ENCODE data around the gene TCTN2.

Gene TCTN2

DNA sequence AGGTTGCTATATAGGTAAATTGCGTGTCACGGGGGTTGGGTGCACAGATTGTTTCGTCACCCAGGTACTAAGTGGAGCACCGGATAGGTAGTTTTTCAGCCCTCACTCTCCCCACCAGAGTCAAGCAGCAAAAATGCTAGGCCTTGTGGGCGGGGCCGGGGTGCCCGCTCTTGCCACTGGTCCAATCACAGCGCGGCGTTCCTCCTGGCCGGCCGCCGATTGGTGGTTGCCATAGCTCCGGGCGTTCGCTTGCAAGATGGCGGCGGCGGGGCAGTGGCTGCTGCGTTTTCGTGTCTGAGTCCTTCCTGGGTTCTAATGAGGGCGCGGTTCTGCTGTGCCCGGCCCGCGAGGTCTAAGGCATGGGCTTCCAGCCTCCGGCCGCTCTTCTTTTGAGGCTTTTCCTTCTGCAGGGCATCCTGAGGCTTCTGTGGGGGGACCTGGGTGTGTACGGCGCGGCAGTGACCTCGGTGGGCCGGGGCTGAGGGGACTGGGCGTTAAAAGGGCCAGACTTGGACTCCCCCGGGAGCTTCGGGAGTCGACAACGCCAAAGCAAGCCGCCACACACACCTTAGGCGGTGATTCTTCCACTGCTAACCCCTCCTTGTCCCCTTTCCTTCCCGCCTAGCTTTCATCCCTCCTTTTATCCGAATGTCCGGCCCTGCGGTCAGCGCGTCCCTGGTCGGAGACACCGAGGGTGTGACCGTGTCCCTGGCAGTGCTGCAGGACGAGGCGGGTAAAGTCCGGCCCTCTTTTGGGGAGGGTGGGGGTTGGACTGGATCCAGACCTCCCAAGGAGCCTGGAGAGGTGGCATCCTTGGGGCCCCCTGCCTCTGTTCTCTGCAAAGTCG is at the start of gene TCTN2:
Gene TCTN2, plus strand, starts transcription at position 232 of the 847 bp plus-strand sequence. Its CDS starts 128 bp downstream, at position 360.
- peak; percentile 68 for DNase-seq (ENCODE audit: low read depth, low spot score)

DNA sequence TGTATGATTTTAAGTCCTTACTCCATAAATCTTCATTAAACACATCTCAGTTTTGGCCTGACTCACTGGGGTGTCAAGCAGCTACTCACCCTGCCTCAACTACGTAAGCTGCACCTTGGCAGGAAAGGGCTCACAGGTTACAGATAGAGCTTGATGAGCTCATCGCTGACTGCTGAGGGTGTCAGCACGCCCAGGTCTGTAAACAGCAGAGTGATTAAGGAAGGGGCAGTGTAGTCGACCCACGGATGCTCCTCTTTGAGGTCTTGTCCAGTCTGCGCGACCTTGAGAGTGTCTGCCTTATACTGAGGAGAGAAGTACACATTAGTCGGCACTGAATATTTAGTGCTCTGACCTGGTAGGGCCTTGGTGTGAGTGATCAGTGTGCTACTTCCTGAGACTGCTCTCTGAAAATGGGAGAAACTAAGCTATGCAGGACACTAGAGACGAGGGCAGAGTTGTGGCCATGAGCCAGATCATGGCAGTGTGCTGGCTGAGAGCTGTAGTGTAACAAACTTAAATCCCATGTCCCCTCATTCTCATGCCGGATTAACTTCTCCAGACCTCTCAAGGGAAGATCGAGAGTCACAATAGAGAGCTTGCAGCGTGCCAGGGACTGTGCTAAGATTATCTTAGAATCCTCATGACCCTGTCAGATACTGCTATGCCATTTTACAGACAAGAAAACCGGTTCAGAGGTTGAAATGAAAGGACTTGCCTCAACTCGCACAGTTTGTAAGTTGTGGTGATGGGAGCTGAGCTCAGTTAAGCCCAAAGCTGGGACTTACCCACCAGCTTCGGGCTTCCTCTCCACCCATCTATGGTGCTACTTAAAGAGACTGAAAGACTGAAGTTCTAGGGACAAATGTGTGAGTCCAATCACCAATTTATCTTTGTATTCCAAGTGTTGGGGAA is 49.0 kb upstream of the TCTN2 start:
- no peak for DNase-seq (ENCODE audit: low read depth, low spot score)

DNA sequence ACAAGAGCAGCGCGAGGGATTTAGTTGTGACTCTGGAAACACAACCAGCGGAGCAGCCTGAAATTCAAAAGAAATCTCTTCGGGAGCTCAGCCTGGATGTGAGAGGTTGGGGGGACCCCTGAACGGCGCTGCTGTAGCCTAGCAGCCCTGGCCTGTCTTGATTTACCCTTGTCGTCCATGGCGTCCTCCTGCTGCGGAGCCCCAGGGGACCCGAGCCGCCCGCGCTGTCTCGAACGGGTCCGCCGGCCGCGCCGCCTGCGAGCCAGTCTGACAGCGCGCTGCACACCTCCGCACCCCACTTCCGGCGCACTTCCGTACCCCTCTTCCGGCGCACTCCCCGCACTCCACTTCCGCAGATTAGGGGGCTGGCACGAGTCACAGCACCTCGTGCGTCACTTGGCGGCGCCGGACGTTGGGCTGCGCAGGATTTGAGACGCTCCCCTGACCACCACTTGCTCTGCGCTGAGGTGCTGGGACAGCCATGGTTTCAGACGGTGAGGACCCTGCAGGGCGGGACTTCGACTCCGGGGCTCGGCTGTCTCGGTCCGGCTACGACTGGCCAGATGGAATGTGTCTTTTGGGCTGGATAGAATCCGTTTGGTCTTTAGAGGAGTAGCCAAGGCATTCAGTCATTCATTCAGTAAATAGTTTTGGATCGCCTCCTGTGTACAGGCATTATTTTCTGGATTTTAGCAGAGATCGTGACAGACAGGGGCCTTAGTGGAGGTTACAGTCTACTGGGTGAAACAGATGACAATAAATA is 37.4 kb upstream of the TCTN2 start, which contains the start of the genes EIF2B1 and GTF2H3:
Gene EIF2B1, minus strand, starts transcription at position 308 of the 763 bp plus-strand sequence. Its CDS starts 129 bp downstream, at position 179.
Gene GTF2H3, plus strand, starts transcription at position 451 of the 763 bp plus-strand sequence. Its CDS starts 31 bp downstream, at position 482.
- peak; percentile 92 for DNase-seq (ENCODE audit: low read depth, low spot score)

DNA sequence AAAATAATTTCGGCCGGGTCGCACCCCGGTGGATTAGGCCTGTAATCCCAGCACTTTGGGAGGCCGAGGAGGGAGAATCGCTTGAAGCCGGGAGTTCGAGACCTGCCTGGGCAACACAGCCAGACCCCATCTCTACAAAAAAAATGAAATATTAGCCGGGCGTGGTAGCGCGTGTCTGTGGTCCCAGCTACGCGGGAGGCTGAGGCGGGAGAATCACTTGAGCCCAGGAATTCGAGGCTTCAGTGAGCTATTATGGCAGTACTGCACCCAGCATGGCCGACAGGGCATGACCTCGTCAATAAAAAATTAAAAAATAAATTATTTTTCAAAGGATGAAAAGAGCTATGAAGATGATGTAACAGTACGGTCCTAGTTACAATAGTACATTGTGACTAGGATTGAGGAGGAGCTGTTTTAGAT is 36.8 kb upstream of the TCTN2 start:
- DNase-seq (ENCODE audit: low read depth, low spot score) = no peak

DNA sequence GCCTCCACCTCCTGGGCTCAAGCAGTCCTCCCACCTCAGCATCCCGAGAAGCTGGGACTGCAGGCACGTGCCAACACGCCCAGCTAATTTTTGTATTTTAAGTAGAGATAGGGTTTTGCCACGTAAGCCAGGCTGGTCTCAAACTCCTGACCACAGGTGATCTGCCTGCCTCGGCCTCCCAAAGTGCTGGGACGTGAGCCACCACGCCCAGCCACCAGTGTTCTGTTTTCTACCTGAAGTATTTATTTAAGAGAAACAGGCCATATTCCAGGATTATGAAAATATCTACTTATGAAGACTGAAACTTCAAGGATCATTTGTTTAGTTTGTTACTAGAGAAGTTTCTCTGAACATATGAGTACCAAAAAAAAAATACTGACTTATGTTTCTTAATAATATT is 27.0 kb upstream of the TCTN2 start:
- DNase-seq (ENCODE audit: low read depth, low spot score) = no peak

DNA sequence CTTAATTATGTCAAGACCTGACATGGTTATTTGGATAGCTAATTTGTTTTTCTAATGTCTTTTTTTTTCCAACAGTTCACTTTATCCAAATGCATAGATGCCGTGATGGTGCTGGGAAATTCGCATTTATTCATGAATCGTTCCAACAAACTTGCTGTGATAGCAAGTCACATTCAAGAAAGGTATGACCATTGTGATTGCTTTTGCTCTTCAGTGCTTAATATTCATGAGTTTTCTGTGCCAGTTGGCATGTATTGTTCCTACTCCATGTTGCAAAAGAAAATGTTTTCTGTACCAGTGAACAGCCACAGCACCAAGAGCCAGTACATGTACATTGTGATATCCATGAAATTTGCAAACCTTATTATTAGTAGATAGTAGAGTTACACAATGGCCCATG is 25.5 kb upstream of the TCTN2 start:
- DNase-seq (ENCODE audit: low read depth, low spot score) = no peak

DNA sequence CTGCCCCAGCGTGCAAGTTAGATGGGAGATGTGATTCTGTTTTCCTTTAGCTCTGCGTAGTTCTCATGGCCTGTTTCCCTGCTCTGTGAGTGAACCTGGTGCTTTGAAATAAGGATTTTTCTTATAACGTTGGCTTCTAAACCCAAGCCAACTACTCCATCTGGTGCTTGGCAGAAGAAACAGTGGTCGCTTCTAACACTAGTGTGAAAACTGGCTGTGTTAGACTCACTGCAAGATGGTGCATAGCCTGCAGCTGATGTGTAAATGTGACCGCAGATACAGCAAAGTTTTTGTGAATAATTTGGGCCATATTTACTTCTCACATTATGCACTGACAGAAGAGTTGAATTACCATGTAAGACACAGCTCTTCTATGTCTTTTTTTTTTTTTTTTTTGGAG is 25.0 kb upstream of the TCTN2 start:
- DNase-seq (ENCODE audit: low read depth, low spot score) = no peak

DNA sequence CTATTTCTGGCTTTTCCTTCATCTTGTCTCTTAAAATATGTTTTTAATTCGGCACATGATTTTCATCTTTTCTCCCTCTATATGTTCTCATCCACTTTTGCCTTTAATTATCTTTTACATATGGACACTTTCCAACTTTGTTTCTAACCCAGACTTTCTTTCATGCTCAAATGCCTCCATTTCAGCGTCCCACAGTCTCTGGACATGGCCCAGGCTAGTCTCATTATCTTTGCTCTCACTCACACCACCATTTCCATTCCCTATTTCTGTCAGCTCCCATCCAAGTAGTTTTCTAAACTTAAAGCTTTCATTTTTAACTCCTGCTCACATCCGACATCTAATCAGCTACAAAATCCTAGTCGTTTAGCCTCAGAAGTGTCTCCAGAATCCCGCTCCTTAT is 22.5 kb upstream of the TCTN2 start:
- DNase-seq (ENCODE audit: low read depth, low spot score) = no peak

DNA sequence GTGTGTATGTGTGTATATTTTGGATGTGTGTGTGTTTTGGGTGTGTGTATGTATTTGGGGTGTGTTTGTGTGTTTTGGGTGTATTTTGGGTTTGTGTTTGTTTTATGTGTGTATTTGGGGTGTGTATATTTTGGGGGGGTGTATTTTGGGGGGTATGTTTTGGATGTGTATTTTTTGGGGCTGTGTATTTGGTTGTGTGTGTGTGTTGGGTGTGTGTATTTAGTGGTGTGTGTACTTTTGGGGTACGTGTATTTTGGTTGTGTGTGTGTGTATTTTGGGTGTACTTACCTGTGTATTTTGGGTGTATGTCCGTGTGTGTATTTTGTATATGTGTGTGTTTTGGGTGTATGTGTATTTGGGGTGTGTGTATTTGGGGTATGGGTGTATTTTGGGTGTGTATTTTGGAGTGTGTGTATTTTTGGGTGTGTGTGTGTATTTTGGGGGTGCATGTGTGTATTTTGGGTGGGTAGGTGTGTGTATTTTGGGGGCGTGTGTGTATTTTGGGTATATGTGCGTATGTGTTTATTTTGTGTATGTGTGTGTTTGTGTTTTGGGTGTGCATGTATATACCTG is 16.7 kb upstream of the TCTN2 start:
- DNase-seq (ENCODE audit: low read depth, low spot score) = no peak

DNA sequence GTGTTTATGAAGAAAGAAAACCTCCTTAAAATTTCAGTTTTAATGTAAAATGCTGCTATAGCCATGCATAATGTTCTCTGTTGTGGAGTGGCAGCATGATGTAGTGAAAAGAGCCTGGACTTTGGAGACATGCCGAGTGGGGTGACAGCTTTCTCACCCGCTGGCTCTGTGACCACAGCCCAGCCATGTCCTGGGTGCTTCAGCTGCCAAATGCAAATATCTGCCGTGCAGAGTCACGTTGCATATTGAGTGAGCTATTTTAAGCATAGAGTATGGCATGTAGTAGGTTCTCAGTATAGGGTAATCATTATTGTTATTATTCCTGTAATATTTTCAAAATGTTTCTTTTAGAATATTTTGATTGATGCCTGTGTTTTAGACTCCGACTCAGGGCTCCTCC is 15.5 kb upstream of the TCTN2 start:
- no peak for DNase-seq (ENCODE audit: low read depth, low spot score)

DNA sequence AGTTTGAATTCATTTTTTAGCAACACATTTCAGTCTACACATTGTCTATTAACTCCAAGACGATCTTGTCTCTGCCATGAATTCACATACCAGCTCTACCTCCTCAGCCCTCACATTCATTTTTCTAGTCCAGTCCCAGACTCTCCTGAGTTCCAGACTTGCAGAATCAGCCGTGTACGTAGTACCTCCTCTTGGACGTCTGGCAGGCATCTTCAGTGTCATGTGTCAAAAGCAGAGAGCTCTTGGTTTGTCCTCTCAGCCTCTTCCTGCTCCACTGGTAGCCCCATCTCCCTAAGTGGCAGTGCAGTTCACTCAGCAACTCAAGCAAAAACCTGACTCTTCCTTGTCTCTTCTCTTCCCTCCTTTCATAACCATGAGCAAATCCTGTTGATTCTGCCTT is 14.5 kb upstream of the TCTN2 start:
- DNase-seq (ENCODE audit: low read depth, low spot score) = no peak

DNA sequence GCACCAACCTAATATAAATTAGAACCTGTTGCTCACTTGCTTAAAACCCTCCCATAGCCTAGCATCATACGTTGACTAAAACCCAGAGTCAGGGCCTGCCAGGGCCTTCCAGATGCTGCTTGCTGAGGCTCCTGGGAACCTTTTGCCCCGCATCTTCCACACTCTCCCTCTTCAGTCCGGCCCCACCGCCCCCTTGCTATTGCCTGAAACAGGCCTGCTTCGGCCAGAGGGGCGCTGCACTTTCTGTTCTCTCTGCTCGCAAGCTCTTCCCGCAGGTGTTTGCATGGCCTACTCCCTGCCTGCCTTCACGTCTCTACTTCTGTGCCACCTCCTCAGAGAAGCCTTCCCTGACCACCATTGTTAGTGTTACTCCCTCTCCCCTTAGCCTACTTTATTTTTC is 13.7 kb upstream of the TCTN2 start:
- no peak for DNase-seq (ENCODE audit: low read depth, low spot score)

DNA sequence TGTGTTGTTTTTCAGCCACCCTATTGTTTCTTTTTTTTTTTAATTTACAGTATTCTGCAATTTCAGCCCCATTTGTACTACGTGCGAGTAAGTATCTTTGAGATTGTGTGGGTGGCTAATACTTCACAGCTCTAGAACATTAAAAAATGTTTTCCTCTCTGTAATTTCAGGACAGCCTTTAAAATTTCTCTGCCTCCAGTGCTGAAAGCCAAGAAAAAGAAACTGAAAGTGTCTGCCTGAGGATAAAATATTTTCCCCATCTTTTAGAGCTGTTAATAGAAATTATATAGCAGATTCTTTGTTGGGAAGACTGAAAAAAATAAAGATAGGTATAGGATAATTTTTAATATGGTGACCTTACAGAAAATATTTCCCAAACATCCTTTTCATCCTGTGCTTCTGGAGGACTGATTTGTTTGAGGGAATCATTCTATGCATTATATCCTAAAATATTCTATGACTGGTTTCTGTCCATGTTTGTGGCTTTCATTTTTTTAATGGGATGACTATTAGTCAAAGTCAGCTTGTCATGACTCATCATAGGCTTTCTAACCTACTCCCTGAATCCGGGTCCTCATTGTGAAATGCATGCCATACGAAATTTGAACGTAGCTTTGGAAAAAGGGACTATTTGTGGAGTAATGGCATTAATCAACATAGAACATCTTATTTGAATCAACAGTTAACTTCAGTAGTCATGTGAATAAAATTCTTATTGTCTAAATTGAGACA is 10.8 kb upstream of the TCTN2 start:
- no peak for DNase-seq (ENCODE audit: low read depth, low spot score)

DNA sequence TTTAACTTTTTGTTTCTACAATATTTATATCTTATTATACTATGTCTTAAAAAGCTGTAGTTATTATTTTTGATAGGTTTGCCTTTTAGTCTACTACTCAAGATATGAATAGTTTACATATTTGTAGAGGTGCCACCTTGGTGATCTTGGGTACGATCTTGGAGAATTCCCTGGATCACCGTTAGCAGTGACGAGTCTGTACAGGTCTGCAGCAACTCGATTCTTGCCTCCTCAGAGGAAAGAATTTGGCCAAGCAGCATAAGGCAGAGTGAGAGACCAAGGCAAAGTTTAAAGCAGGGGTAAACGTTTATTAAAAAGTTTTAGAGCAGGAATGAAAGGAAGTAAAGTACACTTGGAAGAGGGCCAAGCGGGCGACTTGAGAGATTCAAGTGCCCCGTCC is 3.1 kb upstream of the TCTN2 start:
- DNase-seq (ENCODE audit: low read depth, low spot score) = no peak

DNA sequence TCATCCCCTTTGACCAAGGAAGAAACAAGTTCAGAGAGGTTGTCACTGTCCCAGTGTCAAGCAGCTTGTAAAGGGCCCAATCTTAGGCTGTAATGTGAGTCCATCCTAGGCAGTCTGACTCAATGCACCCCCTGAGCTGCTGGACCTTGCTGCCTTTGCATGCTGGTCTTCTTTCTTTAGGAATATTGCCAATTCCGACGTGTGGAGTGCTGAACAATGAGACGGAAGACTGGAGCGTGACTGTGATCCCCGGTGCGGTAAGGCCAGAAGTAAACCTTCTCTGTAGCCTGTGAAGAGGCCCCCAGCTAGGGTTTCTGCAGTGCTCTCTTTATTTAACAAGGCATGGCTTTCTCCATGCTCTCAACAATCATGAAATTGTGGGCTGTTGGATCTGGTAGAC is 963 bp downstream of the TCTN2 start:
- DNase-seq (ENCODE audit: low read depth, low spot score) = no peak

DNA sequence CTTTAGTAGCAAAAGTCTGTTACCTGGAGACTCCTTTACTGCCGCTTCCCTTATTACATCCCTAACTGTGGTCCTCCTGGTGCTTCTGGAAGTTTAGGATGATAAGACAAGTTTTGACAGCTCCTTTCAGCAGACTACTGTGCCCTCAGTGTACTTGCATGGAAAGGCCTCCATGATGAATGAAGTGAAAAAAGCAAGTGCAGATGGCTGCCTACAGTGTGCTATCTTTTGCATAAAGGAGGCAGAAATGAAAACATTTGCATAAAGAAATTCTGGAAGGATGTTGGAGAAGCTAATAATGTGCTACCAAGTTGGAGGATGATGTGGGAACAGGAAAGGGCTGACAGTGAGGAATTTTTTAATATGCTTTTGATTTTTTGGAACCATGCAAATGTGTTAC is 4.5 kb downstream of the TCTN2 start:
- DNase-seq (ENCODE audit: low read depth, low spot score) = no peak

DNA sequence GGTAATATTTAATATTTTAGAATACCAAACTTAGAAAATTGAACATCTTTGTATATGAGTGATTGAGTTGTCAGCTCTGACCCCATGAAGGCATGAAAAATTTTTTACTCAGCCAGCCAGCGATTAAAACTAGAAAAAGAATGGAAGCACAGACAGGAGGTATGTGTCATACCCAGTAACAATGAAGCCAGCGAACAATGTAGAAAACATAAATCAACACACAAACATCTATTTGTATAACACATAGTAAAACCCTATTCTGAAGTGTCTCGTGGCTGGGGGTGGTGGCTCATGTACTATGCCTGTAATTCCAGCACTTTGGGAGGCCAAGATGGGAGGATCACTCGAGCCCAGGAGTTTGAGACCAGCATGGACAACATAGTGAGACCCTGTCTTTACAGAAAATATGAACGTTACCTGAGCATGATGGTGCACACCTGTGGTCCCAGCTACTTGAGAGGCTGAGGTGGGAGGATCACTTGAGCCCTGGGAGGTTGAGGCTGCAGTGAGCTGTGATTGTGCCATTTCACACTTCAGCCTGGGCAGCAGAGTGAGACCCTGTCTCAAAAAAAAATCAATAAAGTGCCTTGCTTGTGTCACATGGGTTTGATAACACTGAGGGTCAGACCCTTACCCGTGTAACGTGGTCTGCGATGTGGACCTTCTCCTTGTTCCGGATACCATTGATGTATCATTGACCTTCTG is 5.9 kb downstream of the TCTN2 start:
- no peak for DNase-seq (ENCODE audit: low read depth, low spot score)

DNA sequence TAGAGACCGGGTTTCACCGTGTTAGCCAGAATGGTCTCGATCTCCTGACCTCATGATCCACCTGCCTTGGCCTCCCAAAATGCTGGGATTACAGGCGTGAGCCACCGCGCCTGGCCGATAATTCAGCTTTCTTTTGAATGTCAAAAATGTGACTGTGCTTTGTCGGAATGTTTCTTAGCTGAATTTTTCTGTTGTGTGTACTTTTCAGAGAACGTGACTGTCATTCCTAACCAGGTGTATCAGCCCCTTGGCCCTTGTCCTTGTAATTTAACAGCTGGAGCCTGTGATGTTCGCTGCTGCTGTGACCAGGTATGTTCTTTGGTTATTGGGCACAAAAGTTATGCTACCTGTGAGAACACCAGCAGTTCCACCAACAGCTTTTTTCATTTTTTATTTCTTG is 8.1 kb downstream of the TCTN2 start:
- DNase-seq (ENCODE audit: low read depth, low spot score) = no peak

DNA sequence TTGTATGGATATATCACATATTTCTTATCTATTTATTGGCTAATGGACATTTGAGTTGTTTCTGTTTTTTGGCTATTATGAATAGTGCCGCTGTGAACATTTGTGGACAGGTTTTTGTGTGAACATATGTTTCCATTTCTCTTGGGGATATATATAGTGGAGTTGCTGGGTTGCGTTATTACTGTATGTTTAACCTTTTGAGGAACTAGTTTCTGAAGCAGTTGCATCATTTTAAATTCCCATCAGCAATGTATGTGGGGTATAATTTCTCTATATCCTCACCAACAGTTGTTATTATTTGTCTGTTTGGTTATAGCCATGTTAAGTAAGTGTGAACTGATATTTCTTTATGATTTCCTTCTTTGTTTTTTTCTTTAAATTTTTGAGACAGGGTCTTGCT is 10.7 kb downstream of the TCTN2 start:
- no peak for DNase-seq (ENCODE audit: low read depth, low spot score)

DNA sequence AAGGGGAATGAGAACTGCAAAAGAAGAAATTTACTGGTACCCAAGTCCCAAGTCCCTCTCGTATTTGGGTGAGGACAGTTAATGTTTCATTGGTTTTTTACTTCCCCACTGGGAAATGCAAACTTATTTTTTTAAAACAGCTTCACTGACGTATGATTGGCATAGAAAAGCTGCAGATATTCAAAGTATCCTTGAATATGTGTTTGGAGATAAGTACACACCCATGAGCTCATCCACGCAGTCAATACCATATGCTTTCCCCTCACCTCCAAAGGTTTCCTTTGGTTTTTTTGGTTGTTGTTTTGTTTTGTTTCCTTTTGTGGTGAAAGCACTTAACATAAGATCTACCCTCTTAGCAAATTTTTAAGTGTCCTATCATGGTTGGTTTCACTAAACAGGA is 13.1 kb downstream of the TCTN2 start:
- no peak for DNase-seq (ENCODE audit: low read depth, low spot score)

All from iPS DF 19.7 (cell line).